GM20431 (cell line): Measurements from ENCODE around the gene ZNF836.

Experiments
- in situ Hi-C: fragments of 300-500 bp; cut with MseI, MboI; formaldehyde crosslinking; loops from one replicate; pipeline ENCODE4 v1.15.0; 2020; ENCODE audit warnings: low sequenced_read_pairs; ENCODE audit not compliant: unreplicated experiment

The ZNF836 gene

GRCh38 chr19:52189735-52190486, 18.5 kb upstream of the ZNF836 start, which contains the start of gene PPP2R1A:
PPP2R1A (plus strand) TSS chr19:52190052; CDS start chr19:52190097, 45 bp downstream.
- in situ Hi-C loops, result no loop called here

DNA sequence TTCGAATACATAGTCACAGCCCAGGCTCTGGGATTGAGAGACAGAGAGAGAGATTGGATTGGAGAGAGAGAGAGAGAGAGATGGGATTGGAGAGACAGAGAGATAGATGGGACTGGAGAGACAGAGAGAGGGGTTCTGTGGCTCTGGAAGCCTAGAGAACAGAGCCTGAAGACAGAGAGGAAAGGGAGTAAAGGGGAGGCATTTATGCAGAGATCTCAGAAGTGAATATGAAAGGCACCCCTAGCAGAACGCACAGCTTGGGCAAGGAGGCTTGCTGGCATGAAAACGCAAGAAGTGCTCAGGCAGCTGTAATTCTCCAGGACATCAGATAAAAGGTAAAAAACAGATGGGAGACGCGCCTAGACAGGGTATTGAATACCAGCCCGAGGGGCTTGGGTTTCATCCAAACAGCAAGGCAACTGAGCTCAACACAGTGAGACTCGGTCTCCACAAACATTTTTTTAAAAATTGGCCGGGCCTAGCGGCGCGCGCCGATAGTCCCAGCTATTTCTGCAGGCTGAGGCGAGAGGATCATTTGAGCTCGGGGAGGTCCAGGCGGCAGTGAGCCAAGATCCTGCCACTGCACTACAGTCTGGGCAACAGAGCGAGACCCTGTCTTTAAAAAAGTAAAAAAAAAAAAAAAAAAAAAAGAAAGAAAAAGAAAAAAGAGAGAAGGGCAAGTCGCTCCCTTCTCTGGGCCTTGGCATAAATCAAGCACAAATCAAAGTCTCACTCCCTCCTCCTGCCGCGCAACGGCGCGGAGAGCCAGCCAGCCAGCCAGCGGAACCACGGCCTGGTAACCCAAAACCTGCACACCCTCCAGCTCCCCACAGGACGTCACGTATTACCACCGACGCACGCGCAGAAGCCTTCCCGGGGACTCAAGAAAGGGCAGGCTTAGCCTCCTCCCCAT, 17.7 kb upstream of the ZNF836 start:
- in situ Hi-C loops, result no loop called here

DNA sequence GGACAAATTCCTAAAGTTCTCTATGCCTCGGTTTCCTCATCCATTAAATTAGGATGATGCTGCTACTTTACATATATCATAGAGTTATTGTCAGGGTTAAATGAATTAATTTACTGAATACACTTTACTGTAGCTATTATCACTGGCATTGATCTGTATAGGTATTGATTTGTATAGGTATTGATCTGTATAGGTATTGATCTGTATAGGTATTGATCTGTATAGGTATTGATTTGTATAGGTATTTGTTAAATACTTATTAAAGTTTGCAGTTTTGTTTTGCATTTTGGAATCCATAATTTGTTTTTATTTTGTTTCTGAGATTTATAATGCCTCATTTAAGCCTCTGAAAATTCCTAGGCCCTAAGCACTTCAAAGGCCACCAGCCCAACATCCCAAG, 16.0 kb upstream of the ZNF836 start:
- in situ Hi-C loops, result no loop called here

DNA sequence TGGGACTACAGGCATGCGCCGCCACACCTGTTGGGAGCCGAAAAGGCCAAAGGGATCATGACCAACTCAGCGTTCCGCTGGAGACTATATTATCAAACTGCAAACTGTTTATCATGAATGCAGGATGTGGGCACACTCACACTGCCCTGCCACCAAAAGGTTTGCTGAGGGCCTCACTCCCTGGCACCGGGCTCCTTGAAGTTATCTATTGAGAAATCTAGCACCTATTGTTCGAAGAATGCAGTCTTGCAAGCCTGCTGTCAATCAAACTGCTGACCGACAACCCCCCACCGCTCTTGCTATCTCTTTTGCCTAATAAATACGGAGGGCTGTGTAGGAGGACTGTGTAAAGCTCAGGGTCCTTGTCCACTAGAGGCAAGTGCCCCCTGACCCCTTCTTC, 5.2 kb upstream of the ZNF836 start:
- in situ Hi-C loops, result no loop called here

- in situ Hi-C loops, result no loop called here
These were observed 926 bp upstream of the ZNF836 start for GRCh38 chr19:52172347-52172746.

GRCh38 chr19:52170863-52171320, 529 bp downstream of the ZNF836 start:
- in situ Hi-C loops, result no loop called here

- in situ Hi-C loops, result no loop called here
These were observed 1.1 kb downstream of the ZNF836 start for GRCh38 chr19:52170304-52170703.

DNA sequence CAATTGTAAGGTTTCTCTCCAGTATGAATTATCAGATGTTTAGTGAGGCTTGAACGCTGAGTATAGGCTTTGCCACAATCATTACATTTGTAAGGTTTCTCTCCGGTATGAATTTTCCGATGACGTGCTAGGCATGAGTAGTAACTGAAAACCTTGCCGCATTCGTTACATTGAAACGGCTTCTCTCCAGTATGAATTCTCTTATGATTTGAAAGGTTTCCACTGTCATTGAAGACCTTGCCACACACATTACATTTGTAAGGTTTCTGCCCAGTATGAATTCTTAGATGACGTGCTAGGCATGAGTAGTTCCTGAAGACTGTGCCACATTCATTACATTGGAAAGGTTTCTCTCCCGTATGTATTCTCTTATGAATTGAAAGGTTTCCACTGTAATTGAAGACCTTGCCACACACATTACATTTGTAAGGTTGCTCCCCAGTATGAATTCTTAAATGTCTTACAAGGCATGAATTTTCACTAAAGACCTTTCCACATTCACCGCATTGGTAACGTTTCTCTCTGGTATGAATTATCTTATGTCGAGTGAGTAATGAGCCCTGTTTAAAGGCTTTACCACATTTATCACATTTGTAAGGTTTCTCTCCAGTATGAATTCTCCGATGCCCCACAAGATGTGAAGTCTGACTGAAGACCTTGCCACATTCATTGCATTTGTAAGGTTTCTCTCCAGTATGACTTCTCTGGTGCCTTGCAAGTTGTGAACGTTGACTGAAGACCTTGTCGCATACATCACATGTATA, 15.6 kb downstream of the ZNF836 start:
- in situ Hi-C loops, result no loop called here

DNA sequence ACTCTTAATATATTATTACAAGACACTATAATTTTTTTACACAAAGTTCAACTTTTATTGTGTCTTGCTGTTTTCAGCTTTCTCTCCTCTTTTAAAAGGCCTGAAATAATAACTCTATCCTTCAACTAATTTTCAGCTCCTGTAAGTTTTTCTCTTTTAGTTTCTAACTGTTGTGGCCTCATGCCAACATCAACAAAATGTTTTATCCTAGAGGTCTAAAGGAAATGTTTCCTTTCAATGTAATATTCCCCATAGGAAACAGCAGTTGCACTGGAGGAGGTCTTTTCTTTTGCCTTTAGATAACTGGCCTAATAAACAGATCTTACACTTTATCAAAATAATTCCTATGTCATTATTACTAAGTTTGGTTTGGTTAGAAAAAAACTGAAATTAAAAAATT, 23.2 kb downstream of the ZNF836 start:
- in situ Hi-C loops, result no loop called here

GRCh38 chr19:52142001-52142595, 29.3 kb downstream of the ZNF836 start:
- in situ Hi-C loops, result no loop called here

GRCh38 chr19:52141203-52141602, 30.2 kb downstream of the ZNF836 start:
- in situ Hi-C loops, result no loop called here

- in situ Hi-C loops, result no loop called here
These were observed 31.2 kb downstream of the ZNF836 start for GRCh38 chr19:52140032-52140710.

GRCh38 chr19:52139252-52140031, 32.0 kb downstream of the ZNF836 start, which contains the start of gene ZNF616:
ZNF616 (minus strand) TSS chr19:52139938; CDS start chr19:52130512, 9,426 bp downstream.
- in situ Hi-C loops, result no loop called here

- in situ Hi-C loops, result no loop called here
These were observed 32.5 kb downstream of the ZNF836 start for GRCh38 chr19:52138983-52139251.

DNA sequence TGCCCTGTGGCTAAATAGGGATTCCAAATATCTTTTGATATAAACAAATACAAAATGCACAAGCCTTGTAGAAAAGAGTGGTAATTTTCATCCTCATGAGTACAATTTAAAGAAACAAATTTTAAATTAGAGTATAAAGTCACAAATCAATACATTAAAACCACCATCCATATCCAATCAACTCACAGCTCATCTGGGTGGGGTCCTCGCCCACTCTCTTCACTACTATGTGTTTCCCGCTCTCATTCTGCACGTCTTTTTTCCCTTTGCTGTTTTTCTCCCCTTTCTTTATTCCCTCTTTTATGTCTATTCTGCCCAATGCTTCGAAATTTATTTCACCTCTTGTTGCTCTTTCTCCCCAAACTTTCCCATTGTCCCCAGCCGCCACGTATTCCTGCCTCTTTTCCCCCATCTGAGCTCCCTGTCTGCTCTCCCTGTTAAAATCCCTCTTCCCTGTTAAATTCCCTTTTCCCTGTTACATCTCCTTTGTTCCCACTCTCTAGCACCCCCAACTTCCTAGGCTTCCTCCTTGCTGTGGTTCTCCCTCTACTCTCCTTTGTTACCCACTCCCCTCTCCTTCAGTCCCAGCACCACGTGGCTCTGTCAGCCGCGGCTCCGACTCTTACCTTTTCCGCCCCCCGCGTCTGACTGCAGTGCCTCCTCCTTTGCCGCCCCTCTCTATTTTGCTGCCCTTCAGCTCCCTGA, 33.0 kb downstream of the ZNF836 start:
- in situ Hi-C loops, result no loop called here

DNA sequence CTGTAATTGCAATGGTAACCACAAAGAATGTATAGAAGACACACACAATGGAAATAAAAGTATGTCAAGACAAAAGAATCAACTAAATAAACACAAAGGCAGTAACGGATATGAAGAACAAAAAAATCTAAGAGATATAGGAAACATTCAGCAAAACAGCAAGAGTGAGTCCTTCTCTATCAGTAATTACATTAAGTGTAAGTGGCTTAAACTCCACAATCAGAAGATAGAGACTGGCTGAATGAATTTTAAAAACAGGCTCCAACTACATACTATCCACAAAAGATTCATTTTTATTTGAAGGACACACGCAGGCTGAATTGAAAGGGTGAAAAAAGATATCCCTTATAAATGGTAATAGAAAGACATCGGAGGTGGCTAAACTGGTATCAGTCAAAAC, 51.1 kb downstream of the ZNF836 start:
- in situ Hi-C loops, result no loop called here

DNA sequence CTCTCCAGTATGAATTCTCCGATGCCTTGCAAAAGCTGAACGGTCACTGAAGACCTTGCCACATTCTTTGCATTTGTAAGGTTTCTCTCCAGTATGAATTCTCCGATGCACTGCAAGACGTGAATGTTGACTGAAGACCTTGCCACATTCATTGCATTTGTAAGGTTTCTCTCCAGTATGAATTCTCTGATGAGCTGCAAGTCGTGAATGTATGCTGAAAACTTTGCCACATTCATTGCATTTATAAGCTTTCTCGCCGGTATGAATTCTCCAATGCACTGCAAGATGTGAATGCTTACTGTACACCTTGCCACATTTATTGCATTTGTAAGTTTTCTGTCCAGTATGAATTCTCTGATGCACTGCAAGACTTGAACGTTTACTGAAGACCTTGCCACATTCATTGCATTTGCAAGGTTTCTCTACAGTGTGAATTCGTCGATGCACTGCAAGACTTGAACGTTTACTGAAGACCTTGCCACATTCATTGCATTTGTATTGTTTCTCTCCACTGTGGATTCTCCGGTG, 55.8 kb downstream of the ZNF836 start:
- in situ Hi-C loops, result no loop called here

- in situ Hi-C loops, result no loop called here
These were observed 56.7 kb downstream of the ZNF836 start for GRCh38 chr19:52114691-52115090.
